GM19395 (cell line): ENCODE data around the gene OGFOD1.
A peak's percentile ranks its signal among the peaks of the same experiment; 100 is the strongest.

Experiments
- ATAC-seq: cut with Tn5 transposase; IDR thresholded peaks from one replicate; pipeline ENCODE4 v1.9.1; 2021; ENCODE audit warnings: mild to moderate bottlenecking, moderate library complexity; ENCODE audit not compliant: unreplicated experiment

OGFOD1 gene

DNA sequence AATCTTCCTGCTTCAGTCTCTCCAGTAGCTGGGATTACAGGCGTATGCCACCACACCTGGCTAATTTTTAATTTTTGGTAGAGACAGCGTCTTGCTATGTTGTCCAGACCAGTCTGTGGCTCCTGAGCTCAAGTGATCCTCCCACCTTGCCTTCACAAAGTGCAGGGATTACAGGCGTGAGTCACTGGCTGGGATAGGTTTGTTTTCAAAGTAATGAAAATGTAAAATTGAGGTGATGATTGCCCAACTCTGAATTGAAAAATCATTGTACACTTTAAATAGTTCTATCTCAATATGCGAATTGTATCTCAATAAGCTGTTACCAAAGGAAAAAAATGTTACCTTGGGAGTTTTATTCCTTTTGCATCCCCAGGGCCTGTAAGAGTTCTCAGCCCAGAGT is 24.8 kb upstream of the OGFOD1 start:
- ATAC-seq, result no peak

DNA sequence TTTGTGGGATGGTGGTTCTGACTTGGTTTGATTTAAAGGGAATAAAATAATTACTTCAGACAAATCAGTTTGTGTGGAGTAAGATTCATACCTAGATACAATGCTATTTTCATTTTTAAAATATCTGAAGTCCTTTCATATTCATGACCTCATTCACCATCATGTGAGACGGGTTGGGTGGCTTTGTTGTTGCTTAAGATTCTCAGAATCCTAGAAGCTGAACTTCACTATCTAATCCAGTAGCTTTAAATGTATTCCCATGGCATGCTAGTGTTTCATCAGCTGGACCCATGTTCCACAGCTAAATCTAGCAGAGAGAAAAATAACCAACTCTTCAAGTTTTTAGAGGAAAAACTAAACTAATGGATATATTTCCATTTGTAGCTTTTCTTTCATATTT is 23.3 kb upstream of the OGFOD1 start:
- ATAC-seq, result no peak

DNA sequence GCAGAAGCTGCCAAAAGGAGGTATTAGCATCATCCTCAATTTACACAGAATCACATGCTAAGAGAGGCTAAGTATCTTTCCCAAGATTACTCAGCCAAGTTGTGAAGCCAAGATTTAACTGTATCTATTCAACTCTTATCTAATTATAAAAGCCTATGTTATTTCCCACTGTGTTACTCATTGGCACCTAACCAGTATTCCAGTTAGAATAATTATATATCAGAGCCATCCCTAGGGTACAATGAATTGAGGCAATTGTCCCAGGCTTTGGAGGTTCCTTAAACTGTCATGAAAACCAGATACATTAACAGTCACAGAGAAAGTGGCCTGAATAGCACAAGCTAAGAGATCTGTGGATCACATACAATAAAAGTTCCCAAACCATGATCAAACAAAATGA is 15.1 kb upstream of the OGFOD1 start:
- no peak for ATAC-seq

DNA sequence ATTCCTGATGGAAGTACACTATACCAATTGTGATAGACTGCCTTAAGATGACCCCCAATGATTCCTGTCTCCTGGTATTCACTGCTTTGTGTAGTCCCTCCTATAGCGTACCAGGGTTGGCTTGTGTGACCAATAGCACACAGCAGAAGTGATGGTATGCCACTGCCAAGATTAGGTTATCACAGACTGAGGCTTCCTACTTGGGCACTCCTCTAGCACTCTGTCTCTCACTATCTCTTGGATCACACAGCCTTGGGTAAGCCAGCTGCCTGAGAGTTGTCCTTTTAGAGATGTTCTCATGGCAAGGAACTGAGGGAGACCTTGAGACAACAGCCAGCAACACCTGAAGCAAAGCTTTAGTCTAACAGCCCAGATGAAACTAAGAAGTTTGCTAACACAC is 13.3 kb upstream of the OGFOD1 start:
- no peak for ATAC-seq

DNA sequence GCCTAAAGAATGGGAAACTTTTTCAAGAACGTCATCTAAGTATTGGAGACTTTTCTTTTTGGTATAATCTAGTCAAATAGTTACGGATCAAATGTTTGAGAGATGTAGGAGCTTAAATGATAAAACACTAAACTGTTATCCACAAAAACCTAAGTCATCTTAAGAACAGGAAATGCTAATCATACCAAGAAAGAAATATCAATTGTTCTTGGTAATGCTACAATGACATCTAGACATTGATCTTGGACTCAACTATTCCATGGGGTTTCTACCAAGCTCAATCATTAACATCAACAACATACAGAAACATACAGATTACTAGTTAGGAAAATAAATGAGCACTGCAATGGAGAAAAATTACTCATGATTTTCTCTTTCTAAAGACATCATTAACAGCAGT is 4.1 kb upstream of the OGFOD1 start:
- no peak for ATAC-seq

- ATAC-seq, result no peak
Observed at GRCh38 chr16:56448005-56448404, 3.3 kb upstream of the OGFOD1 start.

DNA sequence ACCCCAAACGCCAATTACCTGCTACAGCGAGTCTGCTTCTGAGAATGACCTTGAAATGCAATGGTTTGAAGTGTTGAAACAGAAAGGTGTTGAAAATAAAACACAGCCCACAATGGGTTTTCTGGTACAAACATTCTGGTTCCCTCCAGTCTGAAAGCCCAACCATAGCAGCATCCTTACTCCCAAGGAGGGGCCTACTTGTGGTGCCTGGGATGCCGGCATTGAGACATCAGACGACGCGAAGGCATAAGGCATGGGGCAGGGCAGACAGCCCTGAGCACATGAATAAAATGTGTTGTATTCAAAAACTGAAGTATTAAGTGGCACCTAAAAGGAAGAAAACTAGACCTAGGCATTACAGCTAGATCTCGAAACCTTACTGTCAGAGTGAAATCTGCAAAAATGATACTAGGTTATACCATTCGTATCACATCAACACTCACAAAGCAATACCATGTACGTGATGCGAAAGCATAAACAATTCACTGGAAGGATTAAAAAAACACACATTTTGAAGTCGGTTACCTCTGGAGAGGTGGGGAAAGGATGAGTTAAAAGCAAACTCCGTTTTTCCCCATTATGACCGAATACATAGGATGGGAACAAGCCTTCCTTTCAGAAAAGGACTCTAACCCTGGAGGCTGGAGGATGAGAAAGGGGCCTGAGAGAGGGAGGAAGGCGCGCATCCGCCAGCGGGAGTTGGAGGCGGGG is 924 bp upstream of the OGFOD1 start:
- no peak for ATAC-seq

DNA sequence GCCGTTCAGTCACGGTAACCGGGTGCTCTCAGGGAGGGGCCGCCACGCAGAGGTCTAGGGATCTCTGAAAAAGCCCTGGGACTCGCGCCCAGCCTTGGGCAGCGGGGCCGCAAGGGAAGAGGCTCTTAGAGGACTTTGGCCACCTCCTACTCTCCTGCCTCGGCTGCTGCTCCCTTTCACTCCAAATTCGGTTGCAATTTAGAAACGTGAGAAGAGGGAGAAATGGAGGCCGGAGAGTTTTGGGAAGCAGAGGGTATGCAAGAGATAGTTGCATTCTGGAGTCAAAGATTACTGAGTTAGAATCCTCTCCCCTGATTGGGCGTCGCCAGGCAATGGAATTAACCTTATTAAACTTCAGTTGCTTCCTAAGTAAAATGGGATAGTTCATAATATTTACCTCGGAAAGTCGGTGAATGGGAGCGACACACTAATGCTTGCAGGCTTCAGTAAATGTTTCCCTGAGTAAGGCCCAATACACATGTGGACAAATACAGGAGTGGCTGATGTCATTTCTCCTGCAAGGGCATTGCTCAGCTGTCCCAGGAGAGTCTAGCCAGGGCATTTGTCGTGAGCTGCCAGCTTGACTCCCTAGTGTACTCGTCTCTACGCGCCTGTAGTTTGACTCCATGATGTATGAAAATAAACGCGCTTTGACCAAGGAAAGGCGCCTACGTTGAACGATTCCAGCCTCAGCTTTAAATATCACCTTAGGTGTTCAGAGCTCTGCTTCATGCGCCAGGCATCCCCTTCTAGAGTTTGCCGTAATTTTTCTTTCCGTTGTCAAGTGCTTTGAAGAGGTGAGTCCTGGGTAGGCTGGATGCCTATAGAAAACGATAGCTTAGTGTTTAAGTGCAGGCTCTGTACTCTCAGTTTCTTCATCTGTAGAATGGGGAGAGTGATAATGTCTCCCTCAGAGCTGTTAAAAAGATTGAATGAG is 667 bp downstream of the OGFOD1 start:
- ATAC-seq, result peak; percentile 49

GRCh38 chr16:56457927-56458470 is 6.6 kb downstream of the OGFOD1 start:
- no peak for ATAC-seq

DNA sequence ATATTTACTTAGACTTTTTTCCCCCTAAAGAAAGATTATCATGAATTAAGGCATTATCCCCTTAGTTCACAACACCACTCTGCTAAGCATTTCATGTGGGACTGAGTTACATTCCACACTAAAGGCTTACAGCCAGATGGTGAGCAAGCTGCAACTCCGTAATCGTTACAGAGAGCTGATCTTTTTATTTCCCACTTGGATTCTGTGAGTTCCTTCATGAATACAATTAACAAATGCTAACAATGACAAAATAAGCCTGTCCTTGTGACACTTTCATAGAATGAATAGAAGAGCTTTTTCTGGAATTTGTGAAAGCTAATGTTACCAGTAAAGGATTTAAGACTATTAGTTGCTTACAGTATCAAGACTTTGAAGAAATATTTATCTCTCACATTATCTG is 8.7 kb downstream of the OGFOD1 start:
- ATAC-seq, result no peak

- no peak for ATAC-seq
Observed at GRCh38 chr16:56462064-56462796, 10.9 kb downstream of the OGFOD1 start.

- no peak for ATAC-seq
Observed at GRCh38 chr16:56463153-56463552, 11.8 kb downstream of the OGFOD1 start.

DNA sequence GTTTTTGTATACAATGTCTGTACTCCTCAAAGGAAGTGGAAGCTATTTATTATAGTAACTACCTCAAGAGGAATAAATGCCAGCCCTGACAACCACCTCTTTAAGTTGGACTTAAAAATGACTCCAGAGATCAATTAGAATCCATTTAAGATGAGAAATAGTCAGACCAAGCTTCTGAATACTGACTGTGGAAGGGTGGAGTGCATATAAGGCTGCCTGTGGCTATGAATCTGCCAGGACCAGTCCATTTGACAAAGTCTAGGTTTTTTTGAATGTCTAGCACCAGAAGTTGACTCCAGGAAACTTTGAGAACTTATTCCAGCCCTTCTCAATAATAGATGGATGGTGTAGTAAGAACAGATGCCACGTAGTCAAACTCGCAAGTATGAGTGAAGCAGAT is 15.0 kb downstream of the OGFOD1 start:
- ATAC-seq, result no peak

- no peak for ATAC-seq
Observed at GRCh38 chr16:56468800-56469199, 17.4 kb downstream of the OGFOD1 start.

DNA sequence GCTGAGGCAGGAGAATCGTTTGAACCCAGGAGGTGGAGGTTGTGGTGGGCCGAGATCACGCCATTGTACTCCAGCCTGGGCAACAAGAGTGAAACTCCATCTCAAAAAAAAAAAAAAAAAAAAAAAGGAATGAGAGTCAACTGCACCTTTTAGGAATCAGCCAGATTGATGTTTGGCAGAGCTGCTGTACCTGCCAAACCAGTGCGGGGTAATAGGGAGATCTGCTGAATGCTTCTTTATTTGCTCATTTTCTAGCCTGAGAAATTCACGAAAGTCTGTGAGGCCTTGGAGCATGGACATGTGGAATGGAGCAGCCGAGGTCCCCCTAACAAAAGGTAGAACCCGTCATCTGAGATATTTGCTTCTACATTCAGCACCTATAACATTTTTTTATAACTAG is 18.4 kb downstream of the OGFOD1 start:
- ATAC-seq, result no peak

DNA sequence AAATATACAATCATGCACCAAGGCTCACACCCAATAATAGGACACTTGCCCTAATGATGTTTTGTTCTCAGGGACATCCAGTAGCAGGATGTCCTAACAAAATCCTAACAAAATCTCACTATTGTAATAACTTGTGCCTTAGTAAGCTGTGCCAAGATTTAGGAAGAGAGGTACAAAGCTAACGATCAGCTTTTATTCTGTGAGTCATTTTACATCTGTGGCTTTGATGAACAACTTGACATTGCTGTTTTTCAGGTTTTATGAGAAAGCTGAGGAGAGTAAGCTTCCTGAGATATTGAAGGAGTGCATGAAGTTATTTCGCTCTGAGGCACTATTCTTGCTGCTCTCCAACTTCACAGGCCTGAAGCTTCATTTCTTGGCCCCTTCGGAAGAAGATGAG is 18.9 kb downstream of the OGFOD1 start:
- ATAC-seq, result no peak

DNA sequence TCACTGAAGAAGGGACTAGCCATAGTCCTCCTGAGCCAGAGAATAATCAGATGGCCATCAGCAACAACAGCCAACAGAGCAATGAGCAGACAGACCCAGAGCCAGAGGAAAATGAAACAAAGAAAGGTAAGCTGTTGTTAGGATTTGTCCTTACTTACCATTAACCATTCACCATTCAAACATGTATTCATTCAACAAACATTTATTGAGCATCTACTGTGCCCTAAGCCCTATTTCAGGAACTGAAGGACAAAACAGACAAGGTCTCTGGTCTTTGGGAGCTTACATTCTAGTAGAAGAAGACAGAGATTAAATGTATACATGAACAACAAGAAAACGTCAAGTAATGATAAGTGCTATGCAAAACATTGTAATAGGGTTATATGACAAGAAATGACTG is 19.3 kb downstream of the OGFOD1 start:
- no peak for ATAC-seq

DNA sequence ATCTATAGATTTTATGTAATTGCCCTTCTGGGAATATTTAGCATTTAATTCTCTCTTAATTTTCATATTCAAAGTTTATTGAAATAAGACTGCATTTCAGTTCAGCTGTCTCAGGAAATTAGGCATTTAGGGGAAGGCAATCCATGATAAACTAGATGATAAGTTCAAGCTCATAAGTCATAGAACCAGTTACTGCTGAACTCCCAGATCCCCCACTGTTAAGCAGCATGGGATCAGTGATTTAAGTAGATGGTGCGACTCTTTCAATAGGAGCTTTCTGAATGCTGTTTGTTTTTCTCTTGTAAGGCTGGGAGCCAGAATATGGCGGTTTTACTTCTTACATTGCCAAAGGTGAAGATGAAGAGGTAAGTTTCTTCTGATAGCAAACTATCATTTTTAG is 23.8 kb downstream of the OGFOD1 start:
- no peak for ATAC-seq

GRCh38 chr16:56477096-56477878 is 25.9 kb downstream of the OGFOD1 start:
- no peak for ATAC-seq

DNA sequence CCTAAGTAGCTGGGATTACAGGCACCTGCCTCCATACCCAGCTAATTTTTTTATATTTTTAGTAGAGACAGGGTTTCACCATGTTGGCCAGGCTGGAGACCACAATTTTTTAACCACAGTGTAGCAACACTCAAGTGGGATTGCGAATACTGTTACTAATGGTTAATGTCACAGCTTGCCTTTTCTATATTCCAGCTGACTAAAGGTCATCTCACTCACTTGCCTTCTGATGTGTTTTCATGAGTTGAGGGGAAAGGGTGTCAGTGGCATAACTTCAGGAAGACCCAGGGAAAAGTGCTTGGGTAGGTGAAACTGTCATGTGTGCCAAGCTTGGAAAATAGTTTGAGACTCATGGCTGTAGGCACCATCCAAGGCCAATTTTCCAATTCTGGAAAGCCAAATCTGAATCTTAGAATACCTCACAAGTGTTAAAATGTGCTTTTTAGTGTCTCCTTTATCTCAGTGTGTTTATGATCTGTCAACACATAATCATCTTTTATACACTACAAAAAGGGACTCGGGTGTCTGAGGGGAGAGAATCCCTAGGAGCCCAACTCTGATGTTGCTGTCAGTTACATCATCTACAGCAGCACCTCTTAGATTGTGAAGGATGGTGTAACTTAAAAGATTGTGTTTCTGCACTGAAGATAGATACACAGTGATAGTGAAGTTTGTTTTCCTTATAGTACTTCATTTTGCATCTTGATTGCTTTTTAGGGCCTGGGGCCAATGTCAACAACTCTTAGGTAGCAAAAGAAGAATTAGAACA is 27.1 kb downstream of the OGFOD1 start:
- no peak for ATAC-seq
